ENCODE results near the gene C6orf120. TPM values are rescaled to one million over a fixed set of nuclear protein-coding genes. Genes with fewer than 3 reads are reported as not detected.

Gene C6orf120
- total and polyA plus RNA-seq, 2 donors (not counting 1 experiment from before 2014, with no cell fraction given): 41.0 to 46.2 TPM

GRCh38 chr6:169746556-169746955 is 44.6 kb downstream of the C6orf120 start:
- no peaks in the 10 kb centered on the region for H3K9me3 ChIP-seq (ENCODE audit: control insufficient read depth, insufficient read depth, low read depth, low read length)
- no peak for TF ChIP-seq EZH2 (IDR thresholded peaks at IDR 0.05; ENCODE audit: low read length, missing control alignments)
- no peak for TF ChIP-seq CTCF (conservative IDR thresholded peaks at IDR 0.05 in 1 of 2, IDR thresholded peaks at IDR 0.05 in 1 of 2; ENCODE audit: low read depth in 1 of 2, low read length in 2 of 2)
- H3K79me2 ChIP-seq (ENCODE audit: control insufficient read depth, insufficient read depth, low read length): peaks cover 12% of the 10 kb centered on the region

GRCh38 chr6:169751242-169752073 is 49.5 kb downstream of the C6orf120 start, which contains the start of the genes DYNLT2 and ERMARD:
Gene DYNLT2, minus strand, starts transcription at chr6:169751572. Its CDS starts 114 bp downstream, at chr6:169751458.
Gene ERMARD, plus strand, starts transcription at chr6:169751622. Its CDS starts 36 bp downstream, at chr6:169751658.
- no peaks in the 10 kb centered on the region for H3K27me3 ChIP-seq (ENCODE audit: control insufficient read depth, insufficient read depth, low read length)
- peak within 1 kb of the TSS; percentile 98 for H3K9ac ChIP-seq (ENCODE audit: insufficient read depth, low read length)
- H3K27ac ChIP-seq (ENCODE audit: insufficient read depth, low read length): peak within 1 kb of the TSS; percentile 98
- peaks cover 3% of the 10 kb centered on the region for H3K4me1 ChIP-seq (ENCODE audit: control insufficient read depth, extremely low read depth, insufficient read depth, low read length)
- peak; percentile 93 to 94 for DNase-seq (ENCODE audit: low read depth in 2 of 2)
- H3K9me3 ChIP-seq (ENCODE audit: control insufficient read depth, insufficient read depth, low read depth, low read length): no peaks in the 10 kb centered on the region
- H4K20me1 ChIP-seq (ENCODE audit: control insufficient read depth, extremely low read depth, insufficient read depth, low read length): no peaks in the 10 kb centered on the region
- peaks cover 12% of the 10 kb centered on the region for H3K79me2 ChIP-seq (ENCODE audit: control insufficient read depth, insufficient read depth, low read length)
- TF ChIP-seq CTCF (conservative IDR thresholded peaks at IDR 0.05 in 1 of 2, IDR thresholded peaks at IDR 0.05 in 1 of 2; ENCODE audit: low read depth in 1 of 2, low read length in 2 of 2) (peak in 1 of 2 donors; percentile 16), EZH2 (IDR thresholded peaks at IDR 0.05; ENCODE audit: low read length, missing control alignments) (no peak)
- peak within 1 kb of the TSS; percentile 84 for H3K4me2 ChIP-seq (ENCODE audit: extremely low read depth, insufficient read depth, low read length)
- peak within 1 kb of the TSS; percentile 84 for H2AFZ ChIP-seq (ENCODE audit: low read length)
- peak within 1 kb of the TSS; percentile 74 to 97 (median 93) for H3K4me3 ChIP-seq (replicated peaks in 1 of 4; ENCODE audit: control extremely low read depth in 1 of 4, insufficient read depth in 1 of 4, low read depth in 3 of 4, low read length in 4 of 4)
- H3K36me3 ChIP-seq (ENCODE audit: control insufficient read depth, insufficient read depth, low read length): no peaks in the 10 kb centered on the region

More at GRCh38 chr6:169746556-169746955, 44.6 kb downstream of the C6orf120 start:
- Histone ChIP-seq H3K27me3 (ENCODE audit: control insufficient read depth, insufficient read depth, low read length) (no peaks in the 10 kb centered on the region), H3K36me3 (ENCODE audit: control insufficient read depth, insufficient read depth, low read length) (no peaks in the 10 kb centered on the region), H2AFZ (ENCODE audit: low read length) (no peak overlapping the region), H3K4me1 (ENCODE audit: control insufficient read depth, extremely low read depth, insufficient read depth, low read length) (peaks cover 3% of the 10 kb centered on the region), H3K4me3 (replicated peaks in 1 of 4; ENCODE audit: control extremely low read depth in 1 of 4, insufficient read depth in 1 of 4, low read depth in 3 of 4, low read length in 4 of 4) (no peak overlapping the region), H3K27ac (ENCODE audit: insufficient read depth, low read length) (no peak overlapping the region), H3K4me2 (ENCODE audit: extremely low read depth, insufficient read depth, low read length) (no peak overlapping the region), H3K9ac (ENCODE audit: insufficient read depth, low read length) (no peak overlapping the region), H4K20me1 (ENCODE audit: control insufficient read depth, extremely low read depth, insufficient read depth, low read length) (no peaks in the 10 kb centered on the region)
- DNase-seq (ENCODE audit: low read depth in 2 of 2): no peak

- Histone ChIP-seq H3K4me1 (ENCODE audit: control insufficient read depth, extremely low read depth, insufficient read depth, low read length) (peaks cover 3% of the 10 kb centered on the region), H3K27ac (ENCODE audit: insufficient read depth, low read length) (peak overlapping the region; percentile 98), H3K4me2 (ENCODE audit: extremely low read depth, insufficient read depth, low read length) (peak overlapping the region; percentile 65), H3K4me3 (replicated peaks in 1 of 4; ENCODE audit: control extremely low read depth in 1 of 4, insufficient read depth in 1 of 4, low read depth in 3 of 4, low read length in 4 of 4) (peak overlapping the region; percentile 74 to 96 (median 88)), H3K79me2 (ENCODE audit: control insufficient read depth, insufficient read depth, low read length) (peaks cover 12% of the 10 kb centered on the region), H2AFZ (ENCODE audit: low read length) (peak overlapping the region; percentile 82), H3K9me3 (ENCODE audit: control insufficient read depth, insufficient read depth, low read depth, low read length) (no peaks in the 10 kb centered on the region), H4K20me1 (ENCODE audit: control insufficient read depth, extremely low read depth, insufficient read depth, low read length) (no peaks in the 10 kb centered on the region), H3K36me3 (ENCODE audit: control insufficient read depth, insufficient read depth, low read length) (no peaks in the 10 kb centered on the region), H3K9ac (ENCODE audit: insufficient read depth, low read length) (peak overlapping the region; percentile 98), H3K27me3 (ENCODE audit: control insufficient read depth, insufficient read depth, low read length) (no peaks in the 10 kb centered on the region)
- no peak for DNase-seq (ENCODE audit: low read depth in 2 of 2)
- no peak for TF ChIP-seq CTCF (conservative IDR thresholded peaks at IDR 0.05 in 1 of 2, IDR thresholded peaks at IDR 0.05 in 1 of 2; ENCODE audit: low read depth in 1 of 2, low read length in 2 of 2)
- no peak for TF ChIP-seq EZH2 (IDR thresholded peaks at IDR 0.05; ENCODE audit: low read length, missing control alignments)
Observed at GRCh38 chr6:169752074-169752623, 50.2 kb downstream of the C6orf120 start.
